Adipose tissue (tissue), 3 donors: ENCODE measurements around the gene BANP. TPM values are rescaled to one million over a fixed set of nuclear protein-coding genes. Genes with fewer than 3 reads are reported as not detected.
"Not testable (repeated sequence)": the region's sequence is repeated elsewhere in the genome, so short reads cannot be mapped to it uniquely, and the experiment has no call there.

Experiments
- H3K27ac ChIP-seq: one replicate; pipeline ENCODE4 v1.5.1; 2013; ENCODE audit warnings: low read depth, low read length
- WGBS, 3 donors: extraction: QIAGEN DNeasy Blood & Tissue Kit; methylation state at CpG; one replicate each; pipeline ENCODE4 v1.1.7; 2013; 5-methylcytosine and 5-hydroxymethylcytosine counted together
- polyA plus RNA-seq, 3 donors: library from polyadenylated mRNA; stranded (reverse); fragments of 200-250 nt; gene quantifications; one replicate each; pipeline ENCODE4 v1.2.3, GENCODE V29; 2013
- donor health status: healthy with polysubstance abuse.
- donor health status: Bipolar disorder and iron deficiency.
- donor health status: healthy.

Gene BANP
- polyA plus RNA-seq, 3 donors, result 6.0 to 12.3 (median 11.7) TPM

- 91 to 92% (median 91%) methylated on average over 16 of the region's 16 CpGs for WGBS, 3 donors
- H3K27ac ChIP-seq, result no peak overlapping the region
Measured at GRCh38 chr16:88004391-88004790, 53.2 kb downstream of the BANP start.

GRCh38 chr16:88005181-88005581 lies 53.9 kb downstream of the BANP start:
- H3K27ac ChIP-seq, result no peak overlapping the region
- WGBS, 3 donors, result 54 to 78% (median 69%) methylated on average over 9 of the region's 9 CpGs

- WGBS, 3 donors, result 94 to 97% (median 96%) methylated on average over 25 of the region's 25 CpGs
- H3K27ac ChIP-seq, result no peak overlapping the region
Measured at GRCh38 chr16:88005968-88006367, 54.7 kb downstream of the BANP start.

GRCh38 chr16:88007321-88007731 lies 56.1 kb downstream of the BANP start:
- 67 to 84% (median 74%) methylated on average over 10 of the region's 10 CpGs for WGBS, 3 donors
- no peak overlapping the region for H3K27ac ChIP-seq

- no peak overlapping the region for H3K27ac ChIP-seq
- WGBS, 3 donors, result 57 to 82% (median 61%) methylated on average over 5 of the region's 5 CpGs
Measured at GRCh38 chr16:88008840-88009239, 57.6 kb downstream of the BANP start.

- WGBS, 3 donors, result 90 to 97% (median 96%) methylated on average over 7 of the region's 7 CpGs
Measured at GRCh38 chr16:88009563-88010342, 58.5 kb downstream of the BANP start.

GRCh38 chr16:88010343-88010967 lies 59.2 kb downstream of the BANP start:
- H3K27ac ChIP-seq, result no peak overlapping the region
- whole genome bisulfite sequencing, 3 donors, result 91 to 93% (median 92%) methylated on average over 25 of the region's 25 CpGs

More at GRCh38 chr16:88009563-88010342, 58.5 kb downstream of the BANP start:
- no peak overlapping the region for H3K27ac ChIP-seq

GRCh38 chr16:88010968-88011483 lies 59.8 kb downstream of the BANP start:
- no peak overlapping the region for H3K27ac ChIP-seq
- 85 to 94% (median 91%) methylated on average over 18 to 19 of the region's 19 CpGs for WGBS, 3 donors

GRCh38 chr16:88012360-88012759 lies 61.1 kb downstream of the BANP start:
- 91 to 93% (median 93%) methylated on average over 10 of the region's 10 CpGs for WGBS, 3 donors
- H3K27ac ChIP-seq, result no peak overlapping the region

- WGBS, 3 donors, result 86 to 90% (median 88%) methylated on average over 18 of the region's 18 CpGs
- no peak overlapping the region for H3K27ac ChIP-seq
Measured at GRCh38 chr16:88013091-88013609, 61.9 kb downstream of the BANP start.

GRCh38 chr16:88013766-88014251 lies 62.6 kb downstream of the BANP start:
- H3K27ac ChIP-seq, result no peak overlapping the region
- WGBS, 3 donors, result 71 to 85% (median 82%) methylated on average over 8 of the region's 8 CpGs

- 79 to 94% (median 90%) methylated on average over 10 of the region's 10 CpGs for WGBS, 3 donors
- H3K27ac ChIP-seq, result no peak overlapping the region
Measured at GRCh38 chr16:88014252-88014781, 63.1 kb downstream of the BANP start.

GRCh38 chr16:88014954-88015805 lies 63.9 kb downstream of the BANP start:
- WGBS, 3 donors, result 92 to 94% (median 93%) methylated on average over 27 to 32 of the region's 32 CpGs
- no peak overlapping the region for H3K27ac ChIP-seq

- H3K27ac ChIP-seq, result no peak overlapping the region
Measured at GRCh38 chr16:88015806-88016140, 64.5 kb downstream of the BANP start.

GRCh38 chr16:88016386-88016785 lies 65.2 kb downstream of the BANP start:
- not testable (repeated sequence) for H3K27ac ChIP-seq
- WGBS, 3 donors, result 81 to 93% (median 91%) methylated on average over 18 of the region's 18 CpGs

More at GRCh38 chr16:88015806-88016140, 64.5 kb downstream of the BANP start:
- WGBS, 3 donors, result 82 to 96% (median 94%) methylated on average over 9 of the region's 9 CpGs

GRCh38 chr16:88016964-88017363 lies 65.7 kb downstream of the BANP start:
- WGBS, 3 donors, result 60 to 92% (median 87%) methylated on average over 11 of the region's 11 CpGs
- no peak overlapping the region for H3K27ac ChIP-seq

GRCh38 chr16:88017587-88018101 lies 66.4 kb downstream of the BANP start:
- H3K27ac ChIP-seq, result no peak overlapping the region
- 89 to 95% (median 93%) methylated on average over 19 of the region's 19 CpGs for WGBS, 3 donors

- H3K27ac ChIP-seq, result not testable (repeated sequence)
- 95 to 98% (median 96%) methylated on average over 26 of the region's 26 CpGs for WGBS, 3 donors
Measured at GRCh38 chr16:88018382-88018781, 67.1 kb downstream of the BANP start.
